ENCODE measurements around the gene SPG11. TPM values are rescaled to one million over a fixed set of nuclear protein-coding genes. Genes with fewer than 3 reads are reported as not detected.
A peak's percentile ranks its signal among the peaks of the same experiment; 100 is the strongest.

The SPG11 gene
- total and polyA plus RNA-seq, 9 of the 15 experiments (the other 6 are each of a cell fraction or from before 2014, with no cell fraction given): 23.3 to 71.2 (median 45.6) TPM

DNA sequence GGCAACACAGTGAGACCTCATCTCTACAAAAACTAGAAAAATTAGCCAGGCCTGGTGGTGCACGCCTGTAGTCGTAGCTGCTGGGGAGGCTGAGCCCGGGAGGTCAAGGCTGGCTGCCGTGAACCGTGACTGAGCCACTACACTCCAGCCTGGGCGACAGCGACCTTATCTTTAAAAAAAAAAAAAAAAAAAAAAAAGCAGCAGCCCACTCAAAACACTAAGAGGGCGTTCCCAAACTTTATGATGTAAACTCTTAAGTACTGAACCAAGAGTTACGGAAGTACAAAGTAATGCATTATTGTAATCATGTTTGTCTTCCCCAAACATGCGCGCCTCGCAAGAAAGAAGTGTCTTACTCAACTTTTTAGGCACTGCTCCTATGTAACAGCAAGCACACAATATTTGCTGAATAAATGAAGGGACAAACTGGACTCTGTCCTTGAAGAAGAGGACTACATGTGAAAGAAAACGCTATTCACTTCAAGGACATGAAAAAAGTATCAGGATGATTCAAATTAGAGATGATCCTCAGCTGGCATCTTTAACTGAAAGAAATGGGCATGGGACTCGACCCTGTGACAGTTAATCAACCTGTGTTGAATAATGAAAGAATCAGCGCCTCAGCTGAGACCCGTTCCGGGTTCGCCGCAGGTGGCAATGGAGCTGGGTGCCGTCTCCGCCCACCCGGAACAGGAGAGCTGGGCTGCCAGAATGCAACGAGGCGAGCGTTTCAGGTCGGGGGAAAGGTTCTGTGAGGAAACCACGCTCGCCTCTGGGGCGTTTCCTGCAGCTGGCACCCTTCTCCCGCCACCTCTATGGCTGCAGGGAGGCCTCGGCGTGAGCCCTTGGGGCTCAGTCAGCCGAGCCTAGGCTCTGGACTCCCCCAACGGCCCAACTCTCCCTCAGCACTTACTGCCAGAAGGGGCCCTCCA lies 718 bp downstream of the SPG11 start (continued):
- TF ChIP-seq, protein P1, sequence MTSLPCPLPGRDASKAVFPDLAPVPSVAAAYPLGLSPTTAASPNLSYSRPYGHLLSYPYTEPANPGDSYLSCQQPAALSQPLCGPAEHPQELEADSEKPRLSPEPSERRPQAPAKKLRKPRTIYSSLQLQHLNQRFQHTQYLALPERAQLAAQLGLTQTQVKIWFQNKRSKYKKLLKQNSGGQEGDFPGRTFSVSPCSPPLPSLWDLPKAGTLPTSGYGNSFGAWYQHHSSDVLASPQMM (CRISPR knock-in tag; IDR thresholded peaks at IDR 0.05): no peak
- TF ChIP-seq, protein P2, sequence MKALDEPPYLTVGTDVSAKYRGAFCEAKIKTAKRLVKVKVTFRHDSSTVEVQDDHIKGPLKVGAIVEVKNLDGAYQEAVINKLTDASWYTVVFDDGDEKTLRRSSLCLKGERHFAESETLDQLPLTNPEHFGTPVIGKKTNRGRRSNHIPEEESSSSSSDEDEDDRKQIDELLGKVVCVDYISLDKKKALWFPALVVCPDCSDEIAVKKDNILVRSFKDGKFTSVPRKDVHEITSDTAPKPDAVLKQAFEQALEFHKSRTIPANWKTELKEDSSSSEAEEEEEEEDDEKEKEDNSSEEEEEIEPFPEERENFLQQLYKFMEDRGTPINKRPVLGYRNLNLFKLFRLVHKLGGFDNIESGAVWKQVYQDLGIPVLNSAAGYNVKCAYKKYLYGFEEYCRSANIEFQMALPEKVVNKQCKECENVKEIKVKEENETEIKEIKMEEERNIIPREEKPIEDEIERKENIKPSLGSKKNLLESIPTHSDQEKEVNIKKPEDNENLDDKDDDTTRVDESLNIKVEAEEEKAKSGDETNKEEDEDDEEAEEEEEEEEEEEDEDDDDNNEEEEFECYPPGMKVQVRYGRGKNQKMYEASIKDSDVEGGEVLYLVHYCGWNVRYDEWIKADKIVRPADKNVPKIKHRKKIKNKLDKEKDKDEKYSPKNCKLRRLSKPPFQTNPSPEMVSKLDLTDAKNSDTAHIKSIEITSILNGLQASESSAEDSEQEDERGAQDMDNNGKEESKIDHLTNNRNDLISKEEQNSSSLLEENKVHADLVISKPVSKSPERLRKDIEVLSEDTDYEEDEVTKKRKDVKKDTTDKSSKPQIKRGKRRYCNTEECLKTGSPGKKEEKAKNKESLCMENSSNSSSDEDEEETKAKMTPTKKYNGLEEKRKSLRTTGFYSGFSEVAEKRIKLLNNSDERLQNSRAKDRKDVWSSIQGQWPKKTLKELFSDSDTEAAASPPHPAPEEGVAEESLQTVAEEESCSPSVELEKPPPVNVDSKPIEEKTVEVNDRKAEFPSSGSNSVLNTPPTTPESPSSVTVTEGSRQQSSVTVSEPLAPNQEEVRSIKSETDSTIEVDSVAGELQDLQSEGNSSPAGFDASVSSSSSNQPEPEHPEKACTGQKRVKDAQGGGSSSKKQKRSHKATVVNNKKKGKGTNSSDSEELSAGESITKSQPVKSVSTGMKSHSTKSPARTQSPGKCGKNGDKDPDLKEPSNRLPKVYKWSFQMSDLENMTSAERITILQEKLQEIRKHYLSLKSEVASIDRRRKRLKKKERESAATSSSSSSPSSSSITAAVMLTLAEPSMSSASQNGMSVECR (CRISPR knock-in tag; IDR thresholded peaks at IDR 0.05): peak; percentile 96; the same call in 1 of the 2 replicates
- TF ChIP-seq NCOA2 (IDR thresholded peaks at IDR 0.05; ENCODE audit: partially characterized antibody in 2 of 2) (no peak), RBBP5 (IDR thresholded peaks at IDR 0.05; ENCODE audit: borderline replicate concordance, insufficient read depth, low read length, poor library complexity, severe bottlenecking) (no peak), ELF1 (tag; IDR thresholded peaks at IDR 0.05) (peak; percentile 42; the same call in 1 of the 2 replicates), TCFL5 (CRISPR knock-in tag; conservative IDR thresholded peaks at IDR 0.05) (no peak), HLTF (IDR thresholded peaks at IDR 0.05) (no peak), BRD9 (IDR thresholded peaks at IDR 0.05; ENCODE audit: low read depth, partially characterized antibody) (no peak), POLR2AphosphoS5 (IDR thresholded peaks at IDR 0.05; ENCODE audit: control insufficient read depth, insufficient read depth, low read depth, low read length) (peak; percentile 40; the same call in 1 of the 2 replicates), EP400 (IDR thresholded peaks at IDR 0.05) (no peak), SMC3 (conservative IDR thresholded peaks at IDR 0.05; ENCODE audit: insufficient read depth, low read depth, low read length) (no peak), ZNF175 (CRISPR knock-in tag; IDR thresholded peaks at IDR 0.05; ENCODE audit: low read depth) (no peak), PURB (CRISPR knock-in tag; IDR thresholded peaks at IDR 0.05; ENCODE audit: low read depth) (no peak), RBFOX2 (IDR thresholded peaks at IDR 0.05; ENCODE audit: low read depth, low read length) (no peak), TAF7 (tag; IDR thresholded peaks at IDR 0.05) (no peak), NFE2 (IDR thresholded peaks at IDR 0.05; ENCODE audit: low read depth) (no peak), ZNF583 (CRISPR knock-in tag; IDR thresholded peaks at IDR 0.05) (no peak)
- TF ChIP-seq, protein P3, sequence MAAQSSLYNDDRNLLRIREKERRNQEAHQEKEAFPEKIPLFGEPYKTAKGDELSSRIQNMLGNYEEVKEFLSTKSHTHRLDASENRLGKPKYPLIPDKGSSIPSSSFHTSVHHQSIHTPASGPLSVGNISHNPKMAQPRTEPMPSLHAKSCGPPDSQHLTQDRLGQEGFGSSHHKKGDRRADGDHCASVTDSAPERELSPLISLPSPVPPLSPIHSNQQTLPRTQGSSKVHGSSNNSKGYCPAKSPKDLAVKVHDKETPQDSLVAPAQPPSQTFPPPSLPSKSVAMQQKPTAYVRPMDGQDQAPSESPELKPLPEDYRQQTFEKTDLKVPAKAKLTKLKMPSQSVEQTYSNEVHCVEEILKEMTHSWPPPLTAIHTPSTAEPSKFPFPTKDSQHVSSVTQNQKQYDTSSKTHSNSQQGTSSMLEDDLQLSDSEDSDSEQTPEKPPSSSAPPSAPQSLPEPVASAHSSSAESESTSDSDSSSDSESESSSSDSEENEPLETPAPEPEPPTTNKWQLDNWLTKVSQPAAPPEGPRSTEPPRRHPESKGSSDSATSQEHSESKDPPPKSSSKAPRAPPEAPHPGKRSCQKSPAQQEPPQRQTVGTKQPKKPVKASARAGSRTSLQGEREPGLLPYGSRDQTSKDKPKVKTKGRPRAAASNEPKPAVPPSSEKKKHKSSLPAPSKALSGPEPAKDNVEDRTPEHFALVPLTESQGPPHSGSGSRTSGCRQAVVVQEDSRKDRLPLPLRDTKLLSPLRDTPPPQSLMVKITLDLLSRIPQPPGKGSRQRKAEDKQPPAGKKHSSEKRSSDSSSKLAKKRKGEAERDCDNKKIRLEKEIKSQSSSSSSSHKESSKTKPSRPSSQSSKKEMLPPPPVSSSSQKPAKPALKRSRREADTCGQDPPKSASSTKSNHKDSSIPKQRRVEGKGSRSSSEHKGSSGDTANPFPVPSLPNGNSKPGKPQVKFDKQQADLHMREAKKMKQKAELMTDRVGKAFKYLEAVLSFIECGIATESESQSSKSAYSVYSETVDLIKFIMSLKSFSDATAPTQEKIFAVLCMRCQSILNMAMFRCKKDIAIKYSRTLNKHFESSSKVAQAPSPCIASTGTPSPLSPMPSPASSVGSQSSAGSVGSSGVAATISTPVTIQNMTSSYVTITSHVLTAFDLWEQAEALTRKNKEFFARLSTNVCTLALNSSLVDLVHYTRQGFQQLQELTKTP (IDR thresholded peaks at IDR 0.05; ENCODE audit: low read depth in 1 of 2, partially characterized antibody in 2 of 2): peak; percentile 8 to 22

Data from K562 (cell line).